Upper lobe of left lung (tissue), 6 donors: ENCODE data around the gene RNU5D-1. TPM values are rescaled to one million over a fixed set of nuclear protein-coding genes. Genes with fewer than 3 reads are reported as not detected.

Experiments used
- ATAC-seq, 2 donors: fragments of 200-7000 bp; cut with Tn5 transposase; one replicate each; pipeline ENCODE4 v1.9.1; 2022; ENCODE audit warnings: mild to moderate bottlenecking in 2 of 2, moderate library complexity in 2 of 2; ENCODE audit not compliant: low FRiP score in 2 of 2
- DNase-seq, 2 donors: peaks; one replicate each; pipeline ENCODE4 v3.0.0-alpha.2; 2019 to 2020
- H3K27ac ChIP-seq, 4 donors: fragments of 200-600 bp; sonication (generic); one replicate each; pipeline ENCODE4 v1.5.1; 2016 to 2019
- H3K27me3 ChIP-seq, 4 donors: fragments of 200-600 bp; sonication (generic); one replicate each; pipeline ENCODE4 v1.5.1; 2017 to 2019
- H3K36me3 ChIP-seq, 4 donors: fragments of 200-600 bp; sonication (generic); one replicate each; pipeline ENCODE4 v1.5.1; 2016 to 2019
- H3K4me1 ChIP-seq, 4 donors: fragments of 200-600 bp; sonication (generic); one replicate each; pipeline ENCODE4 v1.5.1; 2018 to 2019
- H3K4me3 ChIP-seq, 4 donors: fragments of 200-600 bp; sonication (generic); one replicate each; pipeline ENCODE4 v1.5.1; 2017 to 2019; ENCODE audit warnings: mild to moderate bottlenecking in 2 of 4, moderate library complexity in 1 of 4
- H3K9me3 ChIP-seq, 4 donors: fragments of 200-600 bp; sonication (generic); one replicate each; pipeline ENCODE4 v1.5.1; 2018 to 2019
- EP300 ChIP-seq, 4 donors: sonication (generic); formaldehyde crosslinking; IDR thresholded peaks; one replicate each; pipeline ENCODE4 v1.5.1; 2017; ENCODE audit warnings: antibody characterized with exemption in 4 of 4, control low read depth in 2 of 4
- POLR2A ChIP-seq, 4 donors: fragments of 450-650 bp; IDR thresholded peaks; one replicate each; pipeline ENCODE4 v1.5.1; 2016 to 2017; ENCODE audit warnings: antibody characterized with exemption in 4 of 4, mild to moderate bottlenecking in 2 of 4
- POLR2AphosphoS5 ChIP-seq, 2 donors: sonication (generic); formaldehyde crosslinking; IDR thresholded peaks; one replicate each; pipeline ENCODE4 v1.5.1; 2017; ENCODE audit warnings: antibody characterized with exemption in 2 of 2
- WGBS, 2 donors: methylation state at CpG; one replicate each; pipeline ENCODE4 v1.1.5; 2017 to 2018; 5-methylcytosine and 5-hydroxymethylcytosine counted together
- small RNA-seq, 4 donors: library from RNA; depleted of rRNA; stranded (forward); fragments of <200 nt; gene quantifications; one replicate each; pipeline ENCODE3, GENCODE V24; 2016
- total RNA-seq, 6 donors: library from RNA; depleted of rRNA in 4 of 6; stranded (reverse); fragments of >200 nt in 4 of 6; gene quantifications; one replicate each; pipeline versions ENCODE4 v1.1.0 to v1.2.1, GENCODE V29; 2016 to 2021
- TF ChIP-seq, protein P1 (sequence below), 6 experiments: fragments of 450-650 bp in 4 of 6; fragments of 200-600 bp in 2 of 6; sonication (generic) in 2 of 6; IDR thresholded peaks; one replicate each; pipeline ENCODE4 v1.5.1; 2016 to 2019; ENCODE audit warnings: antibody characterized with exemption in 6 of 6
- donor health status: DM: no; HTN: no; CAD: no; lungs with moderate emphysema.
- donor health status: DM: no; HTN: yes; CAD: no; lungs with severe emphysema.

RNU5D-1 gene
- total RNA-seq, 6 donors from 2014 or later = not detected

DNA sequence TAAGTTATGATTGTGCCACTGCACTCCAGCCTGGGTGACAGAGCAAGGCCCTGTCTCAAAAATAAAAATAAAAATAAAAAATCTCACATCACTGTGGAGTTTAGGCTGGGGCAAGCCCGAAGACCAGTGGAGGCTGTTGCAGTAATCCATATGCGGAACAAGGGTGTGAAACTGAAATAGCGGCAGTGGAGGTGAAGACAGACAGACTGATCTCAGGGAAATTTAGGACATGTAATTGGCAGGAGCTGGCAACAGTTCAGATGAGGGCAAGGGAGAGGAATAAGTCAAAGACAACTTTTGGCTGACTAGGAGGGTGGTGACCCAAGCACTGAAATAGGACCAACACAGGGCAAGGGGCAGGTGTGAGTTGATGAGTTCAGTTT, 48.1 kb downstream of the RNU5D-1 start:
- Histone ChIP-seq H3K4me1 (peaks cover 0 to 13% (median 1%) of the 10 kb centered on the region in 4 donors), H3K4me3 (no peak overlapping the region), H3K9me3 (no peaks in the 10 kb centered on the region), H3K27me3 (no peaks in the 10 kb centered on the region), H3K36me3 (no peaks in the 10 kb centered on the region), H3K27ac (no peak overlapping the region)
- ATAC-seq (no peak), DNase-seq (no peak)
- 87 to 97% methylated on average over 3 of the region's 3 CpGs for WGBS, 2 donors
- no peak for TF ChIP-seq EP300 (IDR thresholded peaks at IDR 0.05)
- TF ChIP-seq POLR2A (IDR thresholded peaks at IDR 0.05) = no peak
- TF ChIP-seq POLR2AphosphoS5 (IDR thresholded peaks at IDR 0.05) = no peak
- TF ChIP-seq, protein P1, sequence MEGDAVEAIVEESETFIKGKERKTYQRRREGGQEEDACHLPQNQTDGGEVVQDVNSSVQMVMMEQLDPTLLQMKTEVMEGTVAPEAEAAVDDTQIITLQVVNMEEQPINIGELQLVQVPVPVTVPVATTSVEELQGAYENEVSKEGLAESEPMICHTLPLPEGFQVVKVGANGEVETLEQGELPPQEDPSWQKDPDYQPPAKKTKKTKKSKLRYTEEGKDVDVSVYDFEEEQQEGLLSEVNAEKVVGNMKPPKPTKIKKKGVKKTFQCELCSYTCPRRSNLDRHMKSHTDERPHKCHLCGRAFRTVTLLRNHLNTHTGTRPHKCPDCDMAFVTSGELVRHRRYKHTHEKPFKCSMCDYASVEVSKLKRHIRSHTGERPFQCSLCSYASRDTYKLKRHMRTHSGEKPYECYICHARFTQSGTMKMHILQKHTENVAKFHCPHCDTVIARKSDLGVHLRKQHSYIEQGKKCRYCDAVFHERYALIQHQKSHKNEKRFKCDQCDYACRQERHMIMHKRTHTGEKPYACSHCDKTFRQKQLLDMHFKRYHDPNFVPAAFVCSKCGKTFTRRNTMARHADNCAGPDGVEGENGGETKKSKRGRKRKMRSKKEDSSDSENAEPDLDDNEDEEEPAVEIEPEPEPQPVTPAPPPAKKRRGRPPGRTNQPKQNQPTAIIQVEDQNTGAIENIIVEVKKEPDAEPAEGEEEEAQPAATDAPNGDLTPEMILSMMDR (IDR thresholded peaks at IDR 0.05) = no peak

DNA sequence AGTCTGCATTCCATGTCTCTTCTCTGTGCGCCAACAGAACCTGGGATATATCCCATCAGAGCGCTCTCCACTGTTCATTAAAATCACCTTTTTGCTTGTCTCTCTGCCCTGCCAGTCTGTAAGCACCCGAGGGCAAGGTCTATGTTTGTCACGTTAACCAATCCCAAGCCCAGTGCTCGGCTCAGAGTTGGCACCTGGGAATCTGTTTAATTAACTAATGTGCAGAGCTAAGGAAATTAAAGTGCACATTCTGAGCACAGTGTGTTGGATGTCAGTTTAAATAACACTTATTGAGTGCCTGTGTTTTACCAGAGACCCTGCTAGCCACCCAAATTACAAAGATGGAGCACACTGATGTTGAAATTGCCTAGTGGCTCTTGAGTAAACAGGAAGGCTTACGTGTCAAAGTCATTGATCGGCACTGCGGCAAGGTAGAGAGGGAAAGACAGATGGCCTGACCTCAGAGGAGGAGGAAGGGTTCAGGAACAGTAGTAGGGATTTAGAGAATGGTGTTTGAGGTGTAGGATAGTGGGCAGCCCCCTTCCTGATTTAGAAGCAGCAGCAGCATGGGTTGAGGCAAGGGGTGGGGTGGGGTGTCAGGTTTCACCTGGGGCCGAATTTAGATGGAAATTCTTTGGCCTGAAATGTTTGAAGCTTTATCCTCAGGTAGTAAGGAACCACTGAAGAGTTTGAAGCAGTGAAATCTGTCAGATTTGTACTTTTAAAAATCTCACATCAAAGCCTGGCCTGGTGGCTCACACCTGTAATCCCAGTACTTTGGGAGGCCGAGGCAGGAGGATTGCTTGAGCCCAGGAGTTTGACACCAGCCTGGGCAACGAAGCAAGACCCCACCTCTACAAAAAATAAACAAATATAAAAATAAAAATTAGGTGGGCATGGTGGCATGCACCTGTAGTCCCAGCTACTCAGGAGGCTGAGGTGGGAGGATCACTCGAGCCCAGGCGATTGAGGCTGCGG, 48.8 kb downstream of the RNU5D-1 start:
- H3K4me3 ChIP-seq = no peak overlapping the region
- H3K9me3 ChIP-seq = no peaks in the 10 kb centered on the region
- ATAC-seq = no peak
- no peaks in the 10 kb centered on the region for H3K36me3 ChIP-seq
- WGBS, 2 donors = 75 to 77% methylated on average over 14 of the region's 14 CpGs
- TF ChIP-seq, protein P1 (IDR thresholded peaks at IDR 0.05) = no peak
- TF ChIP-seq EP300 (IDR thresholded peaks at IDR 0.05) = no peak
- no peak for TF ChIP-seq POLR2A (IDR thresholded peaks at IDR 0.05)
- TF ChIP-seq POLR2AphosphoS5 (IDR thresholded peaks at IDR 0.05) = no peak
- no peaks in the 10 kb centered on the region for H3K27me3 ChIP-seq
- peak overlapping the region in 2 of 4 donors; percentile 1 to 13 for H3K27ac ChIP-seq
- DNase-seq = peak in 1 of 2 donors; percentile 31
- peaks cover under 1 to 20% (median 6%) of the 10 kb centered on the region in 4 donors for H3K4me1 ChIP-seq

Small RNA genes lying within 50 kb of the gene (small RNA-seq; reads per million reads assigned to genes)
- gene RNU5D-1 (0.18 to 7.0 (median 3.3) reads per million in 4 donors), gene RNU5F-1 (0 to 2.4 (median 1.1) reads per million in 4 donors), gene SNORD38A (474 to 1,024 (median 630) reads per million in 4 donors), gene SNORD38B (0 reads per million in 4 donors), gene SNORD46 (539 to 2,221 (median 1,338) reads per million in 4 donors), gene SNORD55 (0 reads per million in 4 donors)

Other genes starting within 250 kb of the RNU5D-1 start
- gene TMEM53, start 56.7 kb downstream of the RNU5D-1 start, total RNA-seq = 10 to 100 TPM; 10.7 to 46.1 (median 19.7) TPM
- gene ARMH1, start 56.5 kb downstream of the RNU5D-1 start, total RNA-seq = 10 to 100 TPM in 4 of 6 donors, 1 to 10 TPM in 2; 4.6 to 29.3 (median 13.0) TPM
- 1 to 10 TPM in 5 of 6 donors, not detected in 1; 1.5 to 2.7 (median 2.6) TPM for gene KIF2C, start 8.7 kb upstream of the RNU5D-1 start, total RNA-seq
- gene RPS8, start 44.4 kb upstream of the RNU5D-1 start, total RNA-seq = 1,000 to 10,000 TPM in 4 of 6 donors, 100 to 1,000 TPM in 2; 507 to 1,439 (median 1,183) TPM
- 1 to 10 TPM in 3 of 6 donors, under 1 TPM in 3; 0.30 to 9.1 (median 0.81) TPM for gene BEST4, start 57.0 kb upstream of the RNU5D-1 start, total RNA-seq
- gene PLK3, start 69.2 kb upstream of the RNU5D-1 start, total RNA-seq = 10 to 100 TPM; 24.9 to 72.4 (median 49.6) TPM
- 10 to 100 TPM in 4 of 6 donors, 1 to 10 TPM in 2; 1.2 to 38.8 (median 10.9) TPM for gene DYNLT4, start 76.2 kb upstream of the RNU5D-1 start, total RNA-seq
- gene BTBD19, start 77.4 kb upstream of the RNU5D-1 start, total RNA-seq = 10 to 100 TPM in 4 of 6 donors, 1 to 10 TPM in 2; 5.1 to 63.9 (median 17.8) TPM
- 1 to 10 TPM in 2 of 6 donors, under 1 TPM in 4; 0.30 to 1.4 (median 0.82) TPM for gene PTCH2, start 112.1 kb upstream of the RNU5D-1 start, total RNA-seq